ENCODE data around the gene E2F2. TPM values are rescaled to one million over a fixed set of nuclear protein-coding genes. Genes with fewer than 3 reads are reported as not detected.

The E2F2 gene
- total and polyA plus RNA-seq, 2 of the 13 experiments (the other 11 are each of a cell fraction or from before 2014, with no cell fraction given): 0.65 to 6.6 TPM

DNA sequence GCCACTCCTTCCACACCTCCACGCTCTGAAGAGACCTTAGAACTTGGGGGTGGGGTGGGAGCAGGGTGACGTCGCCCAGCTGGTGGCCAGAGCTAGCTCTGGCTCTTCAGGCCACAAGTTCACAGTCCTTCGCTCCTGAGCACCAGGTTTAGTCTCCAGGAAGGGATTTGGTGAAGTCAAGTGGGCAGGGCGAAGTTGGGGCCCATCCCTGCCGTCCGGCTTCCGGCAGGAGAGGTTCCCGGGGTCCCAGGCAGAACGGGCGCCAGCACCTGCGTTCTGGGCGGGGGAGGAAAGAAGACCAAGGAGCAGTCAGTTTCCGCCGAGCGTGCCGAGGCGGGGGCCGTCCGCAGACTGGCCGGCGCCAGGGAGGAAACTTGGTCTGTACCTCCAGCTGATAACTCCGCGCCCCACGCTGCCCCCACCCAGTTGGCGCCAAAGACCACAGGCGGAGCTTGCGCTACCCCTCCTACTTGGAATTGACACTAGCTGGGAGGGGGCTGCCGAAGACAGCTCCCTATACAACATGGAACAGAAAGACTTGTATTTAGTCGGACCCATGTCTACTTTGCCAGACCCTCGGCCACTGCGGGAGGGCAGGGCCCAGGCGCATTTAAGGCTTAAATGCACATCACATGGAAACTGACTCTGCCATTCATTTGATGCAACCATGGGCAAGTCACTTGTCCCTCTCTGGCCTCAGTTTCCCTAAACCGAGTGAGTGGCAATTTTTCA is 27.3 kb upstream of the E2F2 start (continued):
- TF ChIP-seq PAWR (CRISPR knock-in tag; IDR thresholded peaks at IDR 0.05; ENCODE audit: borderline replicate concordance): no peak
- no peak for TF ChIP-seq ZNF431 (CRISPR knock-in tag; IDR thresholded peaks at IDR 0.05; ENCODE audit: borderline replicate concordance, low read depth)
- peak; percentile 94 for TF ChIP-seq ETV5 (CRISPR knock-in tag; IDR thresholded peaks at IDR 0.05; ENCODE audit: borderline replicate concordance)
- TF ChIP-seq, protein P1, sequence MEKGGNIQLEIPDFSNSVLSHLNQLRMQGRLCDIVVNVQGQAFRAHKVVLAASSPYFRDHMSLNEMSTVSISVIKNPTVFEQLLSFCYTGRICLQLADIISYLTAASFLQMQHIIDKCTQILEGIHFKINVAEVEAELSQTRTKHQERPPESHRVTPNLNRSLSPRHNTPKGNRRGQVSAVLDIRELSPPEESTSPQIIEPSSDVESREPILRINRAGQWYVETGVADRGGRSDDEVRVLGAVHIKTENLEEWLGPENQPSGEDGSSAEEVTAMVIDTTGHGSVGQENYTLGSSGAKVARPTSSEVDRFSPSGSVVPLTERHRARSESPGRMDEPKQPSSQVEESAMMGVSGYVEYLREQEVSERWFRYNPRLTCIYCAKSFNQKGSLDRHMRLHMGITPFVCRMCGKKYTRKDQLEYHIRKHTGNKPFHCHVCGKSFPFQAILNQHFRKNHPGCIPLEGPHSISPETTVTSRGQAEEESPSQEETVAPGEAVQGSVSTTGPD (CRISPR knock-in tag; IDR thresholded peaks at IDR 0.05): peak; percentile 86
- peak; percentile 44; the same call in 1 of the 2 replicates for TF ChIP-seq ZFP37 (CRISPR knock-in tag; IDR thresholded peaks at IDR 0.05; ENCODE audit: borderline replicate concordance)
- 0 out of 2 replicates have a peak, but pooled peaks have one; percentile 53 for TF ChIP-seq KAT8 (CRISPR knock-in tag; IDR thresholded peaks at IDR 0.05)
- TF ChIP-seq ATF7 (IDR thresholded peaks at IDR 0.05): no peak
- no peak; the same call in 1 of the 2 replicates for TF ChIP-seq ATF7 (CRISPR knock-in tag; IDR thresholded peaks at IDR 0.05)
- TF ChIP-seq ZNF564 (CRISPR knock-in tag; IDR thresholded peaks at IDR 0.05): peak; percentile 52; the same call in 1 of the 2 replicates
- TF ChIP-seq ZNF337 (CRISPR knock-in tag; IDR thresholded peaks at IDR 0.05; ENCODE audit: borderline replicate concordance, low read depth): peak; percentile 85; the same call in 1 of the 2 replicates
- TF ChIP-seq ZNF737 (CRISPR knock-in tag; IDR thresholded peaks at IDR 0.05; ENCODE audit: borderline replicate concordance): 0 out of 2 replicates have a peak, but pooled peaks have one; percentile 50
- TF ChIP-seq RXRB (CRISPR knock-in tag; IDR thresholded peaks at IDR 0.05; ENCODE audit: borderline replicate concordance): peak; percentile 48; the same call in 1 of the 2 replicates
- no peak for TF ChIP-seq ZNF530 (CRISPR knock-in tag; IDR thresholded peaks at IDR 0.05; ENCODE audit: low read depth)
- 0 out of 2 replicates have a peak, but pooled peaks have one; percentile 6 for TF ChIP-seq SRY (CRISPR knock-in tag; IDR thresholded peaks at IDR 0.05)
- peak; percentile 45; the same call in 1 of the 2 replicates for TF ChIP-seq ZNF772 (CRISPR knock-in tag; IDR thresholded peaks at IDR 0.05)
- TF ChIP-seq, protein P2, sequence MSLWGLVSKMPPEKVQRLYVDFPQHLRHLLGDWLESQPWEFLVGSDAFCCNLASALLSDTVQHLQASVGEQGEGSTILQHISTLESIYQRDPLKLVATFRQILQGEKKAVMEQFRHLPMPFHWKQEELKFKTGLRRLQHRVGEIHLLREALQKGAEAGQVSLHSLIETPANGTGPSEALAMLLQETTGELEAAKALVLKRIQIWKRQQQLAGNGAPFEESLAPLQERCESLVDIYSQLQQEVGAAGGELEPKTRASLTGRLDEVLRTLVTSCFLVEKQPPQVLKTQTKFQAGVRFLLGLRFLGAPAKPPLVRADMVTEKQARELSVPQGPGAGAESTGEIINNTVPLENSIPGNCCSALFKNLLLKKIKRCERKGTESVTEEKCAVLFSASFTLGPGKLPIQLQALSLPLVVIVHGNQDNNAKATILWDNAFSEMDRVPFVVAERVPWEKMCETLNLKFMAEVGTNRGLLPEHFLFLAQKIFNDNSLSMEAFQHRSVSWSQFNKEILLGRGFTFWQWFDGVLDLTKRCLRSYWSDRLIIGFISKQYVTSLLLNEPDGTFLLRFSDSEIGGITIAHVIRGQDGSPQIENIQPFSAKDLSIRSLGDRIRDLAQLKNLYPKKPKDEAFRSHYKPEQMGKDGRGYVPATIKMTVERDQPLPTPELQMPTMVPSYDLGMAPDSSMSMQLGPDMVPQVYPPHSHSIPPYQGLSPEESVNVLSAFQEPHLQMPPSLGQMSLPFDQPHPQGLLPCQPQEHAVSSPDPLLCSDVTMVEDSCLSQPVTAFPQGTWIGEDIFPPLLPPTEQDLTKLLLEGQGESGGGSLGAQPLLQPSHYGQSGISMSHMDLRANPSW (CRISPR knock-in tag; IDR thresholded peaks at IDR 0.05; ENCODE audit: borderline replicate concordance): 0 out of 2 replicates have a peak, but pooled peaks have one; percentile 61
- peak; percentile 84 for TF ChIP-seq GABPB1 (CRISPR knock-in tag; IDR thresholded peaks at IDR 0.05)
- TF ChIP-seq, protein P3, sequence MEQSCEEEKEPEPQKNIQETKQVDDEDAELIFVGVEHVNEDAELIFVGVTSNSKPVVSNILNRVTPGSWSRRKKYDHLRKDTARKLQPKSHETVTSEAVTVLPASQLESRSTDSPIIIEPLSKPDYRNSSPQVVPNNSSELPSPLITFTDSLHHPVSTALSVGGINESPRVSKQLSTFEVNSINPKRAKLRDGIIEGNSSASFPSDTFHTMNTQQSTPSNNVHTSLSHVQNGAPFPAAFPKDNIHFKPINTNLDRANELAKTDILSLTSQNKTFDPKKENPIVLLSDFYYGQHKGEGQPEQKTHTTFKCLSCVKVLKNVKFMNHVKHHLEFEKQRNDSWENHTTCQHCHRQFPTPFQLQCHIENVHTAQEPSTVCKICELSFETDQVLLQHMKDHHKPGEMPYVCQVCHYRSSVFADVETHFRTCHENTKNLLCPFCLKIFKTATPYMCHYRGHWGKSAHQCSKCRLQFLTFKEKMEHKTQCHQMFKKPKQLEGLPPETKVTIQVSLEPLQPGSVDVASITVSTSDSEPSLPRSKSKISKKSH (CRISPR knock-in tag; IDR thresholded peaks at IDR 0.05; ENCODE audit: borderline replicate concordance): 0 out of 2 replicates have a peak, but pooled peaks have one; percentile 26
- TF ChIP-seq, protein P4, sequence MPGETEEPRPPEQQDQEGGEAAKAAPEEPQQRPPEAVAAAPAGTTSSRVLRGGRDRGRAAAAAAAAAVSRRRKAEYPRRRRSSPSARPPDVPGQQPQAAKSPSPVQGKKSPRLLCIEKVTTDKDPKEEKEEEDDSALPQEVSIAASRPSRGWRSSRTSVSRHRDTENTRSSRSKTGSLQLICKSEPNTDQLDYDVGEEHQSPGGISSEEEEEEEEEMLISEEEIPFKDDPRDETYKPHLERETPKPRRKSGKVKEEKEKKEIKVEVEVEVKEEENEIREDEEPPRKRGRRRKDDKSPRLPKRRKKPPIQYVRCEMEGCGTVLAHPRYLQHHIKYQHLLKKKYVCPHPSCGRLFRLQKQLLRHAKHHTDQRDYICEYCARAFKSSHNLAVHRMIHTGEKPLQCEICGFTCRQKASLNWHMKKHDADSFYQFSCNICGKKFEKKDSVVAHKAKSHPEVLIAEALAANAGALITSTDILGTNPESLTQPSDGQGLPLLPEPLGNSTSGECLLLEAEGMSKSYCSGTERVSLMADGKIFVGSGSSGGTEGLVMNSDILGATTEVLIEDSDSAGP (CRISPR knock-in tag; IDR thresholded peaks at IDR 0.05; ENCODE audit: borderline replicate concordance): peak; percentile 85; the same call in 1 of the 2 replicates
- TF ChIP-seq EEA1 (CRISPR knock-in tag; IDR thresholded peaks at IDR 0.05; ENCODE audit: borderline replicate concordance): peak; percentile 39; the same call in 1 of the 2 replicates
- no peak; the same call in 1 of the 2 replicates for TF ChIP-seq ZNF761 (CRISPR knock-in tag; conservative IDR thresholded peaks at IDR 0.05)

Data from HepG2 (cell line).